SU-DHL-6 (cell line): ENCODE results near the gene SAMD10.

Experiments
- CTCF ChIP-seq: fragments of 200-600 bp; sonication (generic); IDR thresholded peaks from one replicate; pipeline ENCODE4 v1.5.1; 2017; ENCODE audit warnings: antibody characterized with exemption, mild to moderate bottlenecking, low read length, moderate library complexity; ENCODE audit not compliant: insufficient read depth, poor library complexity, severe bottlenecking
- EZH2phosphoT487 ChIP-seq: fragments of 200-600 bp; sonication (generic), shearing (Covaris generic); conservative IDR thresholded peaks from 2 replicates; pipeline ENCODE4 v1.6.1; 2018; ENCODE audit warnings: mild to moderate bottlenecking, antibody characterized with exemption, low read length, moderate library complexity, mixed read lengths

- no peak for TF ChIP-seq CTCF
- no peak for TF ChIP-seq EZH2phosphoT487
Observed at GRCh38 chr20:64025826-64026412, 46.5 kb upstream of the SAMD10 start.
